Esophagus muscularis mucosa (tissue), 3 donors: ENCODE results near the gene KIAA0825.

ENCODE experiments used
- POLR2A ChIP-seq: fragments of 450-650 bp; IDR thresholded peaks from one replicate; pipeline ENCODE4 v1.6.1; 2017; ENCODE audit warnings: antibody characterized with exemption, moderate library complexity, mild to moderate bottlenecking, low read depth
- TF ChIP-seq, protein P1 (sequence below), 3 experiments: fragments of 200-600 bp in 2 of 3; fragments of 450-650 bp in 1 of 3; sonication (generic) in 2 of 3; IDR thresholded peaks; one replicate each; pipeline ENCODE4 v1.5.1; 2017 to 2019; ENCODE audit warnings: antibody characterized with exemption in 3 of 3, mild to moderate bottlenecking in 2 of 3, moderate library complexity in 1 of 3

DNA sequence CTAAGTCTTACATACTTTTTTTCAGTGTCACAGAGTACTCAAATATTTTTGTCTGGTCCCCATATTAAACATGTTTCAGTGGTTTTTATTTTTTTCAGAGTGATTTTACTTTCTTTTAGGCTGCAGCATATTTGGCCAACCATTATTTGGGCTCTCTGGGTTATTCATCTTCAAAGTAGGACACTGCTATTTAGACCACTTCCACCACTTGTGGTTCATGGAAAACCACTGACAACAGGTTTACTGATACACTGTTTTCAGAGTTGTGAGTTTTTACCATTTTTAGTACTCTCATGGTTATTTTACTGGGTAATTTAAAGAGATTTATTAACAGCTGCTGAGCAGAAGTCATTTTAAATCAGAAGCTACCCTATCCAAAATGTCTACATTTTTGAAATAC is 437.6 kb downstream of the KIAA0825 start:
- TF ChIP-seq, protein P1, sequence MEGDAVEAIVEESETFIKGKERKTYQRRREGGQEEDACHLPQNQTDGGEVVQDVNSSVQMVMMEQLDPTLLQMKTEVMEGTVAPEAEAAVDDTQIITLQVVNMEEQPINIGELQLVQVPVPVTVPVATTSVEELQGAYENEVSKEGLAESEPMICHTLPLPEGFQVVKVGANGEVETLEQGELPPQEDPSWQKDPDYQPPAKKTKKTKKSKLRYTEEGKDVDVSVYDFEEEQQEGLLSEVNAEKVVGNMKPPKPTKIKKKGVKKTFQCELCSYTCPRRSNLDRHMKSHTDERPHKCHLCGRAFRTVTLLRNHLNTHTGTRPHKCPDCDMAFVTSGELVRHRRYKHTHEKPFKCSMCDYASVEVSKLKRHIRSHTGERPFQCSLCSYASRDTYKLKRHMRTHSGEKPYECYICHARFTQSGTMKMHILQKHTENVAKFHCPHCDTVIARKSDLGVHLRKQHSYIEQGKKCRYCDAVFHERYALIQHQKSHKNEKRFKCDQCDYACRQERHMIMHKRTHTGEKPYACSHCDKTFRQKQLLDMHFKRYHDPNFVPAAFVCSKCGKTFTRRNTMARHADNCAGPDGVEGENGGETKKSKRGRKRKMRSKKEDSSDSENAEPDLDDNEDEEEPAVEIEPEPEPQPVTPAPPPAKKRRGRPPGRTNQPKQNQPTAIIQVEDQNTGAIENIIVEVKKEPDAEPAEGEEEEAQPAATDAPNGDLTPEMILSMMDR (IDR thresholded peaks at IDR 0.05): no peak
- no peak for TF ChIP-seq POLR2A
